Breast epithelium (tissue), 3 donors: ENCODE results near the gene SYAP1.

Experiments used
- CTCF ChIP-seq, 3 donors: fragments of 450-650 bp; IDR thresholded peaks; one replicate each; pipeline ENCODE4 v1.5.1; 2016 to 2017; ENCODE audit warnings: antibody characterized with exemption in 3 of 3, mild to moderate bottlenecking in 3 of 3, moderate library complexity in 3 of 3
- POLR2A ChIP-seq: fragments of 450-650 bp; IDR thresholded peaks from one replicate; pipeline ENCODE4 v1.6.1; 2016; ENCODE audit warnings: antibody characterized with exemption, mild to moderate bottlenecking, moderate library complexity
- POLR2AphosphoS5 ChIP-seq, 3 donors: sonication (generic); formaldehyde crosslinking; IDR thresholded peaks; one replicate each; pipeline ENCODE4 v1.6.1; 2017; ENCODE audit warnings: antibody characterized with exemption in 3 of 3

GRCh38 chrX:16711893-16712547 is 7.4 kb upstream of the SYAP1 start:
- TF ChIP-seq CTCF (IDR thresholded peaks at IDR 0.05) (no peak), POLR2AphosphoS5 (IDR thresholded peaks at IDR 0.05) (no peak), POLR2A (no peak)
